ENCODE results near the gene PRR29. TPM values are rescaled to one million over a fixed set of nuclear protein-coding genes. Genes with fewer than 3 reads are reported as not detected.

Gene PRR29
- total RNA-seq, 2 experiments from 2014 or later, result 0.16 to 0.29 TPM

DNA sequence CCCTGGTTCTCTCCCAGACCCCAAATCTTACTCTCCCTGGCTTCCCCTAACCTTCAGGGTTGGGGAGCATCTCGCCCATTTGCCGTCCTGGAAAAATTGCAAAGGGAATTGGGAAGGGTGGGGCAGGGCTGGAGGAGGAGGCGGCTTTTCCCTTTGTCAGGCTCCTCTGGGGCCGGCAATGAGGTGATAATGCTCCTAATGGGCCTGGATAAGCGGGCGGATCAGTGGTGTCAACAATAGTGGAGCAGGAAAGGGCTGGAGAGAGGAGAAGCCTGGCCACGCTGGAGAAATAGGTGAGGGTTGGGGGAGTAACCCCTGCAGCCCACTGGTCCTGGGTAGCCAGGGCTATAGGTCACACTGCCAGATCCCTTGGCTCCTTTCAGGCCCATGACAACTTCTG is 37.7 kb upstream of the PRR29 start:
- Histone ChIP-seq H3K4me2 (ENCODE audit: low read length) (peak overlapping the region; percentile 78), H3K79me2 (ENCODE audit: insufficient read depth, low read depth, low read length) (no peaks in the 10 kb centered on the region), H3K9me2 (ENCODE audit: insufficient read depth, low read length) (no peaks in the 10 kb centered on the region), H3K36me3 (ENCODE audit: insufficient read depth, low read length) (no peaks in the 10 kb centered on the region), H3K4me1 (ENCODE audit: insufficient read depth, low read length, poor library complexity, severe bottlenecking) (peaks cover 25% of the 10 kb centered on the region), H4K20me1 (ENCODE audit: insufficient read depth, low read length) (no peaks in the 10 kb centered on the region), H3K4me3 (ENCODE audit: low read depth, low read length, poor library complexity, severe bottlenecking) (peak overlapping the region; percentile 60), H3K9me3 (ENCODE audit: low read length) (no peaks in the 10 kb centered on the region), H2AFZ (ENCODE audit: low read length) (no peak overlapping the region), H3K27ac (ENCODE audit: low read depth, low read length, poor library complexity, severe bottlenecking) (no peak overlapping the region)
- no TSS peak for BruUV-seq (replicated peaks)
- TF ChIP-seq, protein P1, sequence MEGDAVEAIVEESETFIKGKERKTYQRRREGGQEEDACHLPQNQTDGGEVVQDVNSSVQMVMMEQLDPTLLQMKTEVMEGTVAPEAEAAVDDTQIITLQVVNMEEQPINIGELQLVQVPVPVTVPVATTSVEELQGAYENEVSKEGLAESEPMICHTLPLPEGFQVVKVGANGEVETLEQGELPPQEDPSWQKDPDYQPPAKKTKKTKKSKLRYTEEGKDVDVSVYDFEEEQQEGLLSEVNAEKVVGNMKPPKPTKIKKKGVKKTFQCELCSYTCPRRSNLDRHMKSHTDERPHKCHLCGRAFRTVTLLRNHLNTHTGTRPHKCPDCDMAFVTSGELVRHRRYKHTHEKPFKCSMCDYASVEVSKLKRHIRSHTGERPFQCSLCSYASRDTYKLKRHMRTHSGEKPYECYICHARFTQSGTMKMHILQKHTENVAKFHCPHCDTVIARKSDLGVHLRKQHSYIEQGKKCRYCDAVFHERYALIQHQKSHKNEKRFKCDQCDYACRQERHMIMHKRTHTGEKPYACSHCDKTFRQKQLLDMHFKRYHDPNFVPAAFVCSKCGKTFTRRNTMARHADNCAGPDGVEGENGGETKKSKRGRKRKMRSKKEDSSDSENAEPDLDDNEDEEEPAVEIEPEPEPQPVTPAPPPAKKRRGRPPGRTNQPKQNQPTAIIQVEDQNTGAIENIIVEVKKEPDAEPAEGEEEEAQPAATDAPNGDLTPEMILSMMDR (conservative IDR thresholded peaks at IDR 0.05; ENCODE audit: low read length), result no peak
- TF ChIP-seq EZH2phosphoT487 (IDR thresholded peaks at IDR 0.05; ENCODE audit: borderline replicate concordance, low read depth, low read length), result no peak
- CTCF ChIA-PET (ENCODE audit: unreplicated experiment), result no interaction called here
- intact Hi-C loops (cut with micrococcal nuclease; ENCODE audit: unreplicated experiment), result no loop called here
- POLR2A ChIA-PET, result no interaction called here
- no peak for DNase-seq (ENCODE audit: low spot score)

DNA sequence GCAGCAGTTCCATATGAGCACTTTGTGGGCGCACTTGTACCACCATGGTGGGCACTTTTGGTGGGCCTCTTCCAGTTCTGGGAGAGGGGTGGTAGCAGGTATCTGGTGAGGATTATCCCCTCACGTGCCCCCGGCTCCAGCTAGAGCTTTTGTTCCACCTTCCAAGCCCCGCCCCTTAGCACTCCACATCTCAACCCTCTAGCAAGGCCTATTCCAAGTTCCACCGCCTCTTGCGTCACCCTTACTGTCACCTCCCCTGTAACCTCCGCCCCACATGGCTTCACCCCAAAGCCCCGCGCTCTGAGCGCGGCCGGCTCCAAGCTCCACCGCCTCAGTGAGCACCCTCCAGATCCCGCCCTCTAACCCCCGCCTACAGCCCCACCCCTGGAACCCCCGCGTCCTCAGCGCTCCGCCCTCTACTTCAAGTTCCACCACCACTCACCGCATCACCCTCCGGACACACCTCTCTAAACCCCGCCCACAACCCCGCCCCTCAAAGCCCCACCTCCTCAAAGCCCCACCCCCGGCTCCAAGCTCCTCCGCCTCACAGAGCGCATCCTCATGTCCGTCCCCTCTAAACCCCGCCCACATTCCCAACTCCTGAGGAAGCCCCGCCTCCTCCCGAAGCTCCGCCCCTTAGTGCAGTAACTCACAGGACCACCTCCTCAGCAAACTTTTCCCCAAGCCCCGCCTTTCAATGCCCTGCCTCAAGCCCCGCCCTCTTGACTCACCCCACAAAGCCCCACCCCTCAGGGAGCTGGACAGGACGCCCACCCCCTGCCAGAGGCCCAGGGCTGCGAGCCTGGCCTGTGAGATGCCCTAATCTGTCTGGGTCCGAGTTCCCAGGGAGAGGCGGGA is 36.6 kb upstream of the PRR29 start:
- ChIA-PET CTCF (ENCODE audit: unreplicated experiment) (interaction anchor here (0.5 to 1.6 kb wide), 10 partner anchors 11 to 238 kb away, joined by 3 to 9 read pairs (median 4); no protein-coding TSS in a partner anchor), POLR2A (interaction anchor here (0.6 to 1.6 kb wide), 6 partner anchors 8 to 518 kb away, joined by 3 to 7 read pairs (median 4); partner anchors contain the start of gene ICAM2)
- intact Hi-C loops (cut with micrococcal nuclease; ENCODE audit: unreplicated experiment), result no loop called here
- DNase-seq (ENCODE audit: low spot score), result peak; percentile 94
- H3K27ac ChIP-seq (ENCODE audit: low read depth, low read length, poor library complexity, severe bottlenecking), result no peak overlapping the region
- TF ChIP-seq, protein P1 (conservative IDR thresholded peaks at IDR 0.05; ENCODE audit: low read length), result no peak
- TF ChIP-seq EZH2phosphoT487 (IDR thresholded peaks at IDR 0.05; ENCODE audit: borderline replicate concordance, low read depth, low read length), result no peak
- no peaks in the 10 kb centered on the region for H3K9me3 ChIP-seq (ENCODE audit: low read length)
- H3K36me3 ChIP-seq (ENCODE audit: insufficient read depth, low read length), result no peaks in the 10 kb centered on the region
- H3K4me1 ChIP-seq (ENCODE audit: insufficient read depth, low read length, poor library complexity, severe bottlenecking), result peaks cover 21% of the 10 kb centered on the region
- H3K79me2 ChIP-seq (ENCODE audit: insufficient read depth, low read depth, low read length), result no peaks in the 10 kb centered on the region
- no peaks in the 10 kb centered on the region for H3K9me2 ChIP-seq (ENCODE audit: insufficient read depth, low read length)
- H3K4me3 ChIP-seq (ENCODE audit: low read depth, low read length, poor library complexity, severe bottlenecking), result peak overlapping the region; percentile 60
- BruUV-seq (replicated peaks), result no TSS peak
- no peaks in the 10 kb centered on the region for H4K20me1 ChIP-seq (ENCODE audit: insufficient read depth, low read length)
- H2AFZ ChIP-seq (ENCODE audit: low read length), result peak overlapping the region; percentile 18; the same call in 1 of the 2 replicates
- H3K4me2 ChIP-seq (ENCODE audit: low read length), result peak overlapping the region; percentile 78
